Activated CD8-positive, alpha-beta memory T cell treated with anti-CD3 and anti-CD28 coated beads, Interleukin-2, amount 50 U/mL, for 24 hours (primary cell): ENCODE measurements around the gene MX2.

Source experiments
- DNase-seq: peaks from one replicate; pipeline ENCODE4 v3.0.0-alpha.2; 2020; ENCODE audit errors: extremely low read depth

MX2 gene

DNA sequence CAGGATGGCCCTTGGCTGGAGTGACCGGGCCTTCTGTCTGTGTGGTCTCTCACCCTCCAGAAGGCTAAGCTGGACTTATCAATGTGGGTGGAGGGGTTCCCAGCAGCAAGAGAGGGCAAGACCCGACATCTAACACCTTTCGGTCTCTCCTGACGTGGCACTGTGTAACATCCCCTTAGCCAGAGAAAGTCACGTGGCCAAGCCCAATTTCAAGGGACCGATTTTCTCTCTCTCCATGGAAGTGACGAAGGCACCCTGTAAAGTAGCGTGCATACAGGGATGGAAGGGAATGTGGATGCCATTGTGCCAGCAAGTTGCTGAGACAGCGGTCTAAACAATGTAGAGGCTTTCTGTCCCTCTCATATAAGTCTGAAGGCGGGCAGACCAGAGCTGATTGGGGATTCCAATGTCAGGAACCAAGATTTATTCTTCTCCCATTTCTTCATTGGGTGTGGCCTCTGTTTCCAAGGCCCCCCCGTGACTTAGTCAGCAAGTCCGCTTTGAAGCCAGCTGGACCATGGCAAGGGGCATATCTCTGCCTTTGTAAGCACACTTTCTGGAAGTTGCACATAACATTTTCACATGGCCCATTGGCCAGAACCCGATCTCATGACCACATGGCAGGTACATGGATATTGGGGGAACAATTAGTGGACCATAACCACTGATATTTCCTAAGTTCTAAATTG lies 76.7 kb downstream of the MX2 start:
- DNase-seq = no peak

DNA sequence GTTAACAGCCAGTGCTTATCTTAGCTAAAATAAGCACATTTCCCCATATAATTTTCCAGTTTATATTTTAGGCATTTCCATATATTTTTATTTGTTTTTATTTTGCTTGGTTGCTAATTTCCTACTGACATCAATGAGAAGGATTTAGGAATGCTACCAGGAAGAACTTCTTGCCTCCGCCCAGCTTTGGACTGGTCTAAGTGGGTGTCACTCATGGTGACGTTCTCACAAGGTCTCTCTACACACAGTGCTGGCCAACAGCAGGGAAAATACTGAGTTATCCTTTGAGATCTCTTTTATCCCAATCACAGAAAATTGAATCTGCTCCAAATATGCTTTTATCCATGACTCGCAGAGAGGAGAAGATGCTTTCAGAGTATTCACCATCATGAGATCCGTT lies 77.4 kb downstream of the MX2 start:
- no peak for DNase-seq

DNA sequence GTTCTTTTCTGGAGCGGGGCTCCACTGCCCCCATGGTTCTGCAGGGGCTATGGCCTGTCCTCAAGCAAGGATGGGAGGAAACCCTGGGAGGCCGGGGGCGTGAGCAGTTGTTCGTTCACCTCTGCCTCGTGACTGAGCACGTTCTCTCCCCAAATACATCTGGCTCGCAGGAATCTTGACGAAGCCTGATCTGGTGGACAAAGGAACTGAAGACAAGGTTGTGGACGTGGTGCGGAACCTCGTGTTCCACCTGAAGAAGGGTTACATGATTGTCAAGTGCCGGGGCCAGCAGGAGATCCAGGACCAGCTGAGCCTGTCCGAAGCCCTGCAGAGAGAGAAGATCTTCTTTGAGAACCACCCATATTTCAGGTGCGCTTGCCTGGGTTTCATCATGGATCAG lies 79.7 kb downstream of the MX2 start:
- no peak for DNase-seq

DNA sequence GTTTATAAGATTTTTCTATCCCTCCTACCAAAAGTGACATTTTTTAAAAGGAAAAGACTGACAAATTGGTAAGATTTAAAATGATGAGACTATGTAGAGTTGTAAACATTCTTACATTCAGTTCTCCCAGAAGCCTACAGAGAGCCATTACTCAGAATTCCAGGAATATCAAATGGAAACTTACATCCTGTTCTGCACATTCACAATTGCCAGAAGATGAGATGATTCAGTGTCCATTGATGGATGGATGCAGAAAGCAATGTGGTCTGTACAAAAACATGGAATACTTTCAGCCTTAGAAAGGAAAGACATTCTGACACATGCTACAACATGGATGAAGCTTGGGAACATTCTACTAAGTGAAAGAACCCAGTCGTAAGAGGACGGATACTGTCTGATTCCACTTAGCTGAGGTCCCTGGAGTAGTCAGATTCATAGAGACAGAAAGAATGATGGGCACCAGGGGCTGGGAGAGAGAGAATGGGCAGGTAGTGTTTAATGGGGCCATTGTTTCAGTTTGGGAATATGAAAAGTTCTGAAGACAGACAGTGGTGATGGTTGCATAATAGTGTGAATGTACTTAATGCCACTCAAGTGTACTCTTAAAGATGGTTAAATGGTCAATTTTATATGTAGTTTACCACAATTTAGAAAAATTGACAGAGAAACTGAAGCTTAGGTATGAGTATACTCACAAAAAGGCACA lies 80.8 kb downstream of the MX2 start:
- DNase-seq = no peak

DNA sequence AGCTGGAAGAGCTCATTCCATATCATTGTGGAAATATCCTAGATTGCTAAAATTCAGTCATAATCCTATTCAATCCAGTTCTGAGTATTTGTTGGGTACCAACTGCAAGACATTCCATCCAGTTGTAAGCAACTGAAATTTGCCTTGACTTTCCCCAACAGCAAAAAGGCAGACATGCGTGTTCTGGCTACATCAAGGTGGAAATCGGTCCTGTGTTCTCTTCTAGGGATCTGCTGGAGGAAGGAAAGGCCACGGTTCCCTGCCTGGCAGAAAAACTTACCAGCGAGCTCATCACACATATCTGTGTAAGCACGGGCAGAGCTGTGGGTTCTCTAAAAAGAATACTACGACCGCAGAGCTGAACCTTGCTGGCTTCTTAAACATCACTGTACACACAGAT lies 81.7 kb downstream of the MX2 start:
- no peak for DNase-seq

DNA sequence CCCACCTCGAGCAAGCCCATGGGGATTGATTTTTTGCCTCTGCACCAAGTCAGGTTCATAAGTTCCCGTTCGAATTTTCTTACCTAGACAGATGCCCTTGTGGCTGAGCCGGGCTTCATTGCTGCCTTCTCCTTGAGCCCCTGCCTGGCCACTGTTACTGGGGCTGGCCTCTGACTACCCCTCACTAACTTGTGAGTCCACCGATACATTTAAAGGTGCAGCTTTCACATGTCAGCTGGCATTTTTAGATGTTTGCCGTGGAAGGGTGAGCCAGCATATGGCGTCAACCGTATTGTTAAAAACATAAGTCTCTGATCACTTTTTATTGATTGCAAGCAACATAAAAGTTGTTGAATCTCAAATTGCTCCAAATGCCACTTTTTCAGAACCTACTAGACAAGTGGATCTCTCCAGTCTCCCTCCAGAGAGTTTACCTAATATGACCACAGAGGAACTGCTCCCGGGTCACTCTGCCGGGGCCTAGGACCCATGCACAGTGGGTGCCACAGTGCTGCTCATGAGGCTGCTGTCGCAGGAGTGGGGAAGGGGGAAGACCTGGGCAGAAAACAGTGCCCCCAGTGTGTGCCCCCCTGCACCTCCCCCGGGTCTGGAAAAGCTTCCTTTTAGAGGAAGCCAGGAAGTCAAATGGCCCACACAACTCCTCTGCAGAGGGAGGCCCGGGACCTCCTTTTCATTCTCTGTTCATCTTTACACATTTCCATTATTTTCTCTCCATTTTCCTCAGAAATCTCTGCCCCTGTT lies 83.1 kb downstream of the MX2 start:
- DNase-seq = no peak

DNA sequence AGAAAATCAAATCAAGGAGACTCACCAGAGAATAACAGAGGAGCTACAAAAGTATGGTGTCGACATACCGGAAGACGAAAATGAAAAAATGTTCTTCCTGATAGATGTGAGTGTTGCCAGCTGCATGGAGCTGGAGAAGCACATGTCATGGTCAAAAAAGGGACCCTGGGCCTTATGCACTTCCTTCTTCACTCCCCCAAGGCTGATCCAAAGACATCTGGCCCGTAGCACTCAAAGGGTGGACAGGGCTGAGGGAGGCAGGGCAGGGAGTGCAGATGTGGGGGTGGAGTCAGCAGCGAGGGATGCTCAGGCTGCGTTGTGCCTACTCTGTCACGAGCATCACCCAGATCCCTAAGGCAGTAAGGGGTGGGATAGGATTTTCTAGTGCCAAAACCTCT lies 83.6 kb downstream of the MX2 start:
- DNase-seq = no peak

DNA sequence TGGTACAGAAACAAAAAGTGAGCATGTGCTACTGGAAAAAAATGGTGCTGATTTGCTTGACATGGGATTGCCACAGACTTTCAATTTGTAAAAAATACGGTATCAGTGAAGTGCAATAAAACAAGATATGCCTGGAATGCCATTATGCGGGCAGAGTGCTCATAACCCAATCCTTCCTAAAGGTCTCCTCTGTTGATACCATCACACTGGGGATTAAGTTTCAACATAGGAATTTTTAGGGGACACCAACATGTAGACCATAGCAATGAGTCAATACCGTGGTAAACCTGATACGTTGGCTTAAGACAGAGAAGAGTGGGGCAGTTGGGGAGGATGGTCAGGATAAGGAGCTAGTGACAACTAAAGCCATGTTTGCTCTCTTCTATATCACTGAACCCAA lies 84.8 kb downstream of the MX2 start:
- no peak for DNase-seq

DNA sequence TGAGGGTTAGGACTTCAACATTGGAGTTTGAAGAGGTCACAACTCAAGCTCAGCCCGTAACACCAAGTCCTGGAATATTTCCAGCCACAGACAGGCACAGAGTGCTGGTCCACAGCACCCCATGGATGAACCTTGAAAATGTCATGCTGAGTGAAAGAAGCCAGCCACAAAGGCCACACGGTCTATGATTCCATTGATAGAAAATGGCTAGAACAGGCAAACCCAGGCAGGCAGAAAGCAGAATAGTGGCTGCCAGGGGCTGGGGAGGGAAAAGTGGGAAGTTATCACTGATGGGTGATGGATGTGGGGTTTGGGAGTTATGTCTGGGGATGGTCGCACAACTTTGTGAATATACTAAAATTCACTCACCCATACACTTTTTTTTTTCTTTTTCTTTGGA lies 85.5 kb downstream of the MX2 start:
- no peak for DNase-seq

DNA sequence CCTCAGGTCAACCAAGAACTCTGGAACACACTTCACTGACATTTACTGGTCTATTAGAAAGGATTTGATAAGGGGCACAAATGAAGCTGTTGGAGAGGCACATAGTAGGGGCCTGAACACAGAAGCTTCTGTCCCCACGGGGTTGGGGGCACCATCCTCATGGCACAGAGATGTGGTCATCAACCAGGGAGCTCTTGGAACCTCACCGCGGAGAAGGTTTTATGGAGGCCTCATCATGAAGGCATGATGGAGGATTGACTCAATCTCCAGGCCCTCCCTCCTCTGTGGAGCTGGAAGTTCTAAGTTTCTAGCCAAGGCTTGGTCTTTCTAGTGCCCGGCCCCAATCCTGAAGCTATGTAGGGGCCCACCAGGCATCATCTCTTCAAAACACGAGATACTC lies 87.8 kb downstream of the MX2 start:
- DNase-seq = no peak

DNA sequence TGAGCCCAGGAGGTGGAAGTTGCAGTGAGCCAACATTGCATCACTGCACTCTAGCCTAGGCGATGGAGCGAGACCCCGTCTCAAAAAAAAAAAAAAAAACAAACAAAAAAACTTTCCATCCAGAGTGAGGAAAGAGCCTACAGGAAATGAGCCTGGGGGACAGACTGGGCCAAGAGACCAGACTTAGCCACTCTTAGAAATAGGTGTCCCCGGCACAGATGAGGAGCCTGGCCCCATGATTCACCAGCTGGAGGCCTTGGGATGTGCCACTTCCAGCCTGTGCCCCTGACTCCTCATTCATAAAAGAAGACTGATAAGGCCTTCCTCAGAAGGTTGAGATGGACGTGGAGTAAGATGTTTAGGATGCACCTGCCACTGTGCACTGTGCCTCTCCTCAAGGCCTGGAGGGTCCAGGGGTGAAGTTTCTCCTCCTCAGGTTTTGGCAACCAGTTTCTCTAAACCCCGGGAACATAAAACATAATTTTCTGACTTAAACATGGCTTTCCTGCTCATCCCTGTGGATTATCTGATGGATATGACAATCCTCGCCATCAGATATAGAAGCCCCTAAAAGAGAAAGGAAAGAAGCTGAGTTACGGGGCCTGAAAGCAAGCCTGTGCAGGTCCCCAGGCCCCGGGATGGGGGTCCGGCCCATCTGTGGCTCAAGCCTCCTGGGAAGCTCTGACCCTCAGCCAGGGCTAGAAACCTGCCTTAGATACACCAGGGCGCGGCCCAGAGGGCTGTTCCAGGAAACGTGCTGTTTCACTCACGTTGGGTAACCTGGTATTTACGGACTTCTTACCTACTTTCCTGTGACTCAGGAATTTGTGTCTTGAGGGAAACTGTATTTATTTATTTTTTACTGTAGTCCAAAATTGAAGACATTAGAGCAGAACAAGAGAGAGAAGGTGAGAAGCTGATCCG lies 90.2 kb downstream of the MX2 start:
- no peak for DNase-seq

DNA sequence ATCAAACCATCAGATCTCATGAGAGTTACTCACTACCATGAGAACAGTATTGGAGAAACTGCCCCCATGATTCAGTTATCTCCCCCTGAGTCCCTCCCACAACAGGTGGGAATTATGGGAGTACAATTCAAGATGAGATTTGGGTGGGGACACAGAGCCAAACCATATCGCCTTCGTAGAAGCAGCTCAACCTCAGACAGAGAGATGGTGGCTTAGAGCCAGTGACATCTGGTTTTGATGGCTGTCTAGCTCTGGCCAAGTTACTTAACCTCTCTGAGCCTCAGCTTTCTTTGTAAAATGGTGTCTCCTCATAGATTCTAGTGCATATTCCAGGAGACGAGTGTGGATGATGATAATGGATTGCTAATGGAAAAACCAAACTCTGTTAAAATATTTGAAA lies 91.4 kb downstream of the MX2 start:
- no peak for DNase-seq

DNA sequence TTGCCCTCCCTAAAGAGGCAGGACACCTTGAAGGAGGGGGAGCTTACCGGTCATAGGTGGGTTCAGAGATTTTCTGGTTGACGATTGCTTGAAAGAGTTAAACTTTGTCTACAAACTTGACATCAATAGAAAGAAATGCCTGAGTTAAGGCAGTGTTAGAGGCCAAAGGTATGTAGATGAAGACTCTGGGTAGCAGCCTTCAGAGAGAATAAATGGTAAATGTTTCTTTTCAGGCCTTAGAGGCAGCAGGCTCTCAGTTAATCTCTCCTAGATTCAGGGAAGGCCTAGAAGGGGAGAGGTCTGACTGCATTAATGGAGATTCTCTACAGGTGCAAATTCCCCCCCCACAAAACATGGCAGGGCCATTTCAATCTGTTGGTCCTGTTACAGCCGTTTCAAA lies 91.9 kb downstream of the MX2 start:
- no peak for DNase-seq

DNA sequence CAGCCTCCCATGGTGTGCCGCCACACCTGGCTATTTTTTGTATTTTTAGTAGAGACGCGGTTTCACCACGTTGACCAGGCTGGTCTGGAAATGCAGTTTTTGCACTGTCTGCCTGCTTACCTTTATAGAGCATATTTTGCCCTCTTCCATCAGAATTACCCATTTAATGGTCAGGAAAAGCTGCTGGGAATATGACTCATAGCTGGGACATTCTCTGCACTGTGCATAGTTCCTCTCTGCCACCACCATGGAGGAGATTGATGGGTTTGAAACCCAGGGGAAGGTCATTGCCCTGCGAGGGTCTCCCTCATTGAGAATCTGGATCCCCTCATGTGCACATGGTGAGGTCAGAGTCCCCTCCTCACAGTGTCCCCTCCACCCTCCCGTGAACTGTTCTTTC lies 96.3 kb downstream of the MX2 start:
- DNase-seq = no peak

DNA sequence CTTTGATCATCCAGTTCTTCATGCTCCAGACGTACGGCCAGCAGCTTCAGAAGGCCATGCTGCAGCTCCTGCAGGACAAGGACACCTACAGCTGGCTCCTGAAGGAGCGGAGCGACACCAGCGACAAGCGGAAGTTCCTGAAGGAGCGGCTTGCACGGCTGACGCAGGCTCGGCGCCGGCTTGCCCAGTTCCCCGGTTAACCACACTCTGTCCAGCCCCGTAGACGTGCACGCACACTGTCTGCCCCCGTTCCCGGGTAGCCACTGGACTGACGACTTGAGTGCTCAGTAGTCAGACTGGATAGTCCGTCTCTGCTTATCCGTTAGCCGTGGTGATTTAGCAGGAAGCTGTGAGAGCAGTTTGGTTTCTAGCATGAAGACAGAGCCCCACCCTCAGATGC lies 96.7 kb downstream of the MX2 start:
- no peak for DNase-seq
